HG03025 (cell line): ENCODE data around the gene FOXP3.

Source experiments
- ATAC-seq: cut with Tn5 transposase; IDR thresholded peaks from one replicate; pipeline ENCODE4 v1.9.1; 2021; ENCODE audit warnings: mild to moderate bottlenecking, moderate library complexity; ENCODE audit not compliant: unreplicated experiment, low FRiP score

The FOXP3 gene

DNA sequence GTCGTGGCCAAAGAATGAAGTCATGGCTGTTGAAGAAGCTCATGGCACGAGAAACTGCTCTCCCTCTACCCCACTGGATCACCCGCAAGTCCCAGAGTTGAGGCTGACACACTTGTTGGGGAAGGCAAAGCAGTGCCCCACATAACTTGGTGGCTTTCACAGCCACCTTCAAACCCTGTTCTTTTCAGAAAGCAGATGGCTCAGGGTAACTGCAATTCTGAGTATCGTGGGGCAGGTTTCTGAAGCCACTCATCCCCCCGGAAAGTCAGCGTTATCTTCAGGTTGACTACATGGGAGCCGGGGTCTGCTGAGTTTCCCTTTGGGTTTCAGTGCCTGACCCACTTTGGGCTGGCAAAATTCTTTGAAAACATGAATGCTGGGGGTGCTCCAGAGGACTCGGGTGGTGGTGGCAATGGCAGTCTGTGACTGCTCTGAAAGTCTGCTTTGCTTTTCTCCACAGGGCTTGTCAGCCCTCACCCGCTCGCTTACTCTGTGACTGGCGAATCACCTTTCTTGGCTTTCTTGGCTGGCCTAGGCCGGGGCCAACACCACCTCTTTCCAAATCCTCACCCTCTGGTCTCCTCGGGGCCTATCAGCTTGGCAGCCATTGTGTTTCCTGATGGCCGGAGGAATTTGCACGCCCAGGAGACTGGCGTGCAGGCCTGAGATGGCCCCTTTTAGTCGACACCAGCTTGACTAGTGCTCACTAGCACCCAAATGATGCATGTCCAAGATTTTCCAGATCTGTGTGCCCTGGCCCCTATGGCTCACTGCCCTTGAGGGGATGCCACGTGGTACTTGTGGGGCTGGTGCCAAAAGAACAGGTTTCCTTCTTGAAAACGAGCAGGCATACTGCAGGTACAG lies 12.4 kb upstream of the FOXP3 start:
- ATAC-seq, result no peak

DNA sequence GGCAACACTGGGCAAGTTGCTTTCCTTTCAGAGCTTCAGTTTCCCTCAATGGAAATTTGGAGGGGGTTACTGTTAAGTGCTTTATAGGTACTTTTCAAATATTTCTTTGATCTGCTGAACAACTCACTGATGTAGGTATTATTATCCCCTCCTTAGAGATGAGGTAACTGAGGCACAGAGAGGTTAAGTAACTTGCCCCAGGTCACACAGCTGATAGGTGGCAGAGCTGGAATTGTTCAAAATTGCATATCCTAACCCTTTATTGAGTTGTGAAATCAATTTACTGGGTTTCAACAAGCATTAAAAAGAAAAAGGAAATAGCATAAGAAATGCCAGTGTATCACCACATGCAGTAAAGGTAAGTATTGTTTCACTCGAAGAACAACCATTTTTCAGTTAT lies 11.7 kb upstream of the FOXP3 start:
- no peak for ATAC-seq

DNA sequence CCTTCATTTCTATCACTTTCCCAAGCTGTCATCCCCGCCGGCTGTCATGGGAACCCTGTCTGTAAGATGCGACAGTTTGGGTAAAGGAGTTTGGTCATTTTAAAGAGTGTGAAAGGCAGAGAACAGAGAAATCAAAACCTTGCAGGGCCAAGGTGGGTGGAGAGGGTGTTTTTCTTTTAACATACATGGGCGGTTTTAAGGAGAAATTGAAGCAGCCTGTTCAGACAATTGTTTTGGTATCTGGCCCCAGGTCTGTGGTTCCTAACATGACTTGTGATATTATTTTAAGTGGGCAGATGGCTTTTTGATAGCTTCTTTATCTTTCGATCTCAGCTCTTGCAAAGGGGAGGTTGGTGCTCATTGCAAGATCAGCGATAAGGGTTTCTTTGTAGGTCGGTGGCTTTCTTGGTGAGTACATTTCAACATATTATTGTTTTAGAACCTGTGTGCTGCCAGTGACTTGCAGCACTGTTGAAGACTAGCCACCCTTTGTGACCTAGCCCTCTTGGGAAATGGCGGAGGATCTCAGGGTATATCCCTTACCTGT lies 8.7 kb upstream of the FOXP3 start:
- no peak for ATAC-seq

DNA sequence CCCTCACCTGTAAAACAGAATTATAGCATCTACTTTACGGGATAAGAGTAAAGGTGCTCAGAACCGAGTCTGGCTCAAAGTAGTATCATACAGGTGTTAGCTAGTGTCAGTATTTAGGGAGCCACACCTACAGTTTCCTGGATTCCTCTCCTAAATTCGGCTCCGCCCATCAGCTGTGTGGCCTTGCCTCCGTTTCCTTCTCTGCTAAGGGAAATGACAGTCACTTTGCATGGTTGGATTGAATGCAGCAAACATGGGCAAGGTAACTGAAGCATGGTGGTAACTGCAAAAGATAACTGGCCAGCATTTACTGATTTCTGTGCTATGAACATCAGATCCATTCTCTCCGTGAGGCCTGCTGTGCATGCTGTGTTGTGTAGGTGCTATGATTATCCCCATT lies 7.9 kb upstream of the FOXP3 start:
- no peak for ATAC-seq

DNA sequence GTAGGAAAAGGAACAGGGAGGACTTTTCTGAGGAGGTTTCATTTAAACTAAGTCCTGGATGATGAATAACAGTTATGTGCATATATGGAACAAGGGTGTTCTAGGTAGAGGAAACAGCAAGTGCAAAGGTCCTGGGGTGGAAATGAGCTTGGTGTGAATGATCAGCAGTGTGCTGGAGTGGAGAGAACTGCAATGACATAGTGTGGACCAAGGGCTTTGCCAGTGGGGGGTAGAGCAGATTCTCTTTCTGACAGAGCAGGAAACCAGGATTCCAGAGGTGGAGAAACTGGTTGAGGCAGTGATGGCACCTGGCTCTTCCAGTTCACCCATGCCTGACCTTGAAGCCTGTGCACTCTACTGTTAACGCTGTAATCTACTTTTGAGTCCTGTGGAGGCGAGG lies 6.8 kb upstream of the FOXP3 start:
- ATAC-seq, result no peak

DNA sequence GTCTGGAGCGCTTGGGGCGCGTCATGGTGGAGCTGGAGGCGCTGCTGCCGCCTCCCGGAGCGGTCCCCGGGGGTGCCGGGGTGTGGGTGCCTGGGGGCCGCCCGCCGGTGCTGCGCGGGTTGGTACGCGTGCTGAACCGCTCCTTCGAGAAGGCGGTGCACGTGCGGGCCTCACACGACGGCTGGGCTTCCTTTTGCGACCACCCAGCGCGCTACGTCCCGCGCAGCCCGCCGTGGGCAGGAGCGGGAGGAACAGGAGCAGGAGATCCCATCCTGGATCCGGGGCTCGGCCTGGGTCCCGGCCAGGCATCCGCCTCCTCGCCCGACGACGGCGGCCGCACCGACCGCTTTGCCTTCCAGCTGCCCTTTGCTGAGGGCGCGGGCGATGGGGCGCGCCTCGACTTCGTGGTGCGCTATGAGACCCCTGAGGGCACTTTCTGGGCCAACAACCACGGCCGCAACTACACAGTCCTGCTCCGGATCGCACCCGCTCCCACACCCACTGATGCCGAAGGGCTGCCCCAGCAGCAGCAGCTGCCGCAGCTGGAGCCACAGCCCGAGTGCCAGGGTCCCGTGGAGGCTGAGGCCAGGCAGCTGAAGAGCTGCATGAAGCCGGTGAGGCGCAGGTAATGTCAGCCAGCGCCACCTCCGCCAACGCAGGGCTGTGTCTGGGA lies 5.9 kb upstream of the FOXP3 start:
- ATAC-seq, result no peak

DNA sequence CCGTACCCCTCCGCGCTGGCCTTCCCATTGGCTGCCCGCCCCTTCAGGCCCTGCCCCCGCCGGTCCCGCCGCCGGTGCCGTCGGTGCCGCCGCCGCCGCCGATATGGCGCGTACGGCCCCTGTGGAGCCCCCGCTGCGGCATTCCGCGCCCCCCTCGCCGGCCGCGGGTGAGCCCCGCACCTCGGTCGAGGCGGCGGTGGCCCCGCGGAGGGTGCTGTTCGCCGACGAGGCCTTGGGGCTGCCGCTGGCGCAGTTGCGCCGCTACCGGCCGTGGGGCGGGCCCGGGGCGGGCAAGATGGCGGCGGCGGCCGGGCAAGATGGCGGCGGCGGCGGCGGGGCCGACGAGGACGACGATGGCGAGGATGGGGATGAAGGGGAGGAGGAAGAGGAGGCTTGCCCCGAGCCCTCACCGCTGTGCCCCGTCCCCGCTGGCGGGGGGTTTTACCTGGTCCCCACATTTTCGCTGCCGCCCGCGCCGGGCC lies 5.3 kb upstream of the FOXP3 start, which contains the start of gene PPP1R3F:
Gene PPP1R3F, plus strand, starts transcription at position 27 of the 482 bp plus-strand sequence. Its CDS starts 77 bp downstream, at position 104.
- peak; percentile 7 for ATAC-seq

DNA sequence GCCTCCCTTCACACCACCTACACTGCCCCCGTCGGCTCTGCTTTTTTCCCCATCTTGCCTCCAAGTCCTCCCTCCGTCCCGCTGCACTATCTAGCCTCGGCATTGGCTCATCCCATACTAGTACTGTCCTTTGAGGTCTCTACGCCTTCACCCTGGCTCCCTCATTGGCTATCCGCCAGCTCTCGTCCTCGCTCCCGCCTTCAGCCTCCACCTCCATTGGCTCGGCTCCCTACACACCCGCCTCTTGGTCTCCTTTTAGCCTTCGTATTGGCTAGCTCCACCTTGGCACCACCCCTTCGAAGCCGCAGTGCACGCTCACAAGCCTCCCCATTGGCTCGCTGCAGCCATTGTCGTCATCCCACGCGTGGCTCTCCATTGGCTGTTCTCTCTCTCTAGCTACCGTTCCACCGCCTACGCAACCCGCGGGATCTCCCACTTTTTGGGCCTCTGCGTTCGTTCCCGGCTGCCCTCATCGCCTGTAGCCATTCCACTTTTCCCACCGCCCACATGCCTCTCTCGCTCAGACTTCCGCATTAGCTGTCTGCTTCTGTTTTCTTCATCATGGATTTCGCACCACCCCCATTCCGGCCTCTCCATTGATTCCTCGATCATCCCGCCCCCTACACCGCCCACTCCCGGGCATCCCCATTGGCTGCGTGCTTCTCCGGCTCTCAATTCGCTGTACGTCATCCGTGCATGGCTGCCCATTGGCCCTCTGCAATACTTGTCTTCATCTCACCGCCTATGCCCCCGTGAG lies 4.7 kb upstream of the FOXP3 start:
- ATAC-seq, result peak; percentile 84

DNA sequence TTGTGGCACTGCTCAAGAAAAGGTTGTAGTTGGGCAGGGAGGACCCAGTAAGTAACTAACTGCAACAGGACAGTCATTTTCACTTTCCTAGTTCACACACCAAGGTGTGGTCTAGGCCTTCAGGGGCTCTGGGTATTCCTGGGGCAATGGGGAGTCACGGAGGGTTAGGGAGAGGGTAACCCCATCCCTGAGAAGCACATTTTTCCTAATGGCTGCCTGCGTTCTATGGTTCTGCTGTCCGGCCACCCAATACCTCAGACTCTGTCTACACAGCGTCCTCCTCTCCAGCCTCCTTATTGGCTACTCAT lies 4.1 kb upstream of the FOXP3 start:
- ATAC-seq, result no peak

DNA sequence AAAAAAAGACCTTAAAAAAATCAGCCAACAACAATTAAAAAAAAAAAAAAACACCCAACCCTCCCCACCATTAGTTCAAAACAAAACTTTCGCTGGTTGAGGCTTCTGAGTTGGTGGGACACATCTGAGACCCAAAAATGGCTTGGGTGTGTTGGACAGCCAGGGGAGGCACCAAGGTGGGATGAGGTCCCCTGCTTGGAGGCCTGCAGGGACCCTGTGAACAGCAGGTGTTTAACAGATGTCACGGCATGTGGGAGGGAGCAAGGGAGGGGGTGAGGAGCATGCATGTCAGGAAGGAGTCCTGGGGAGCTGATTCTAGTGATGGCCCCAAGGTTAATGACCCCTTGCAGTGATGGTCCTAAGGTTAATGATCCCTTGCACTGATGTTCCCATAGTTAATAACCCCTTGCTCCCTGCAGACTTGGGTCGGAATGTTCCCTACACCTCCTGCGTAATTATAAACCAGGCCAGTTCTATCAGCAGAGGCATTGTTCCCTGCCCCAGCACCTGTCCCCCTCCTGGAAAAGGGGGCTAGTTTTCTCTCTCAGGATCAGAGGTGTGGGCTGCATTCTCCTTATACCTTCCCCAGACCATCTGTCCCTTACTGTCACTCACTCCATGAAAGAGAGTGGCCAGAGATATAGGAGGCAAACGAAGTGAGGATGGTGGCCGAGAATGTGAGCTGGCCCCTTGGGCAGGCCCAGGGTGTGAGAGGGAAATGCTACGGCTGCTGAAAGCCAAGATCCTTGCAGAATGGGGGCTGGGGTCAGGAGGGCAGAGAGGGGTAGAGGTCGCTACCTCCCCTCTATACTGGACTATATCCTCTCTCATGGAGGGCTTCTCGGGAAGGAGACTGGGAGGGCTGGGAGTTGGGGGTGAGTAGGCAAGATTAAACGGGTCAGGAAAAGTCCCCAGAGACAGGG lies 2.3 kb upstream of the FOXP3 start:
- no peak for ATAC-seq

DNA sequence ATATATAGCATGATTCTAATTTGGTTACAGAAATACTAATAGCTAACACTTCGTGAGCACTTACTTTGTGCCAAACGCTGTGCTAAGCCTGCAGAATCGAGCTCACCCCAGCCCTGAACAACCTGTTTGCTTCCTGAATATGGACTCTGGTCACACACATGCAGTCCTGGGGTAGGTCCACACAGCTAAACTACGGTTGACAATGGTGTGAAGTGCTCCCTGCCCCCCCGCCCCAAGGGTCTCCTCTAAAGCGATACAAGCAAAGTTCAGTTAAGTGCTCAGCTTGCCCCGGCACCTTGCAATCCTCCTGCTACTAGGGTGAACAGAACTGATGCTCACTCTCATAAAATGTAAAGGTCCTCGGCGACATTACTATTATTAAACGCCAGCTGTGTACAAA lies 879 bp downstream of the FOXP3 start:
- ATAC-seq, result no peak

DNA sequence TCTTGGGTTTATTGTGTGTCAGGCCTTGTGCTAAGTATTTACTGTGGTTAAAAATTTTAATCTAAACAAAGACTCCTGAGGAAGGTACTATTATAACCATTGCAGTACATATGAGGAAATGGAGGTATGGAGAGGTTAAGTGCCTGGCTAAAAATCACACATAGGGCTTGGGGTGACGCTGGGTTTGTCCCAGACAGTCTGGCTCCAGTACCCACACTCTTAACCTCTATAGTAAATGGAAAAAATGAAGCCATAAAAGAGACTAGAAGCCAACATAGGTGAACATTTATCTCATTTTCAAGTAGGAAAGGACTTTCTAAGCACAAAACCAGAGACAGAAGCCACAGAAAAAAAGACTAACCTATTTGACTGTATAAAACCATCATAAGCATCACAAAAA lies 1.9 kb downstream of the FOXP3 start:
- ATAC-seq, result no peak

DNA sequence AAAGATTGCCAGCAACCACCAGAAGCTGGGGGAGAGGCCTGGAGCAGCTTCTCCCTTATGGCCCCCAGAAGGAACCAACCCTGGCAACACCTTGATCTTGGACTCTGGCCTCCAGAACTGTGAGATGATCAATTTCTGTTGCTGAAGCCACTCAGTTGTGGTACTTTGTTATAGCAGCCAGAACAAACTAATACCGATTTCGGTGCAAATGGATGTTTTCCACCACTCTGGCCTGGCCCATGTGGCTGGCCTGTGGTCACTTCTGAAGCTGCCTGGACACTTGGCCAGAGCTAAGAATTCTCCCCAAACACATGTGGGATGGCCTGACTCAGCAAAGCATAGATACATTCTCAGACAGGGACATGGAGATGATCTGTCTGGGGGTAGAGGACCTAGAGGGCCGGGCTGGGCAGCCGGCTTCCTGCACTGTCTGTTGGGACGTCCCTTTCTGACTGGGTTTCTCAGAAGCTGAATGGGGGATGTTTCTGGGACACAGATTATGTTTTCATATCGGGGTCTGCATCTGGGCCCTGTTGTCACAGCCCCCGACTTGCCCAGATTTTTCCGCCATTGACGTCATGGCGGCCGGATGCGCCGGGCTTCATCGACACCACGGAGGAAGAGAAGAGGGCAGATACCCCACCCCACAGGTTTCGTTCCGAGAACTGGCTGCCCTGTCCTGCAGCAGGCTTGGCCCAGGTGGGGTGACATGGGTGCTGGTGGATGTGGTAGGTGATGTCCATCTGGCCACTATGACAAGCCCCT lies 4.1 kb downstream of the FOXP3 start:
- no peak for ATAC-seq

DNA sequence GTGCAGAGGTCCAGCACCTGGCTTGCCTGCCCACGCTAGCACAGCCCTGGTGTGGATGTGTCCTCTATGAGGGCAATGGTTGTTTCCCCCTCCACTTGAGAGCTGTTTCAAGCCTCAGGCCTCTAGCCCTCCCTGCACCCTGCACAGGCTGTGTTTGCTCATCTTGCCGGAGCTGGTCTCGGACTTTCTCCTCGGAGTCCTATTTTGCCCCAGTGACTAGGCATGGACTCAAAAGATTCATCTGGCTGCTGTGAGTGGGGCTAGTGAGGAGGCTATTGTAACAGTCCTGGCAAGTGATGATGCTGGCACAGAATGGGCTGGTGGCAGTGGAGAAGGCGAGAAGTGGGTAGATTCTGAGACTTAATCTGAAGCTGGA lies 5.8 kb downstream of the FOXP3 start:
- ATAC-seq, result no peak

DNA sequence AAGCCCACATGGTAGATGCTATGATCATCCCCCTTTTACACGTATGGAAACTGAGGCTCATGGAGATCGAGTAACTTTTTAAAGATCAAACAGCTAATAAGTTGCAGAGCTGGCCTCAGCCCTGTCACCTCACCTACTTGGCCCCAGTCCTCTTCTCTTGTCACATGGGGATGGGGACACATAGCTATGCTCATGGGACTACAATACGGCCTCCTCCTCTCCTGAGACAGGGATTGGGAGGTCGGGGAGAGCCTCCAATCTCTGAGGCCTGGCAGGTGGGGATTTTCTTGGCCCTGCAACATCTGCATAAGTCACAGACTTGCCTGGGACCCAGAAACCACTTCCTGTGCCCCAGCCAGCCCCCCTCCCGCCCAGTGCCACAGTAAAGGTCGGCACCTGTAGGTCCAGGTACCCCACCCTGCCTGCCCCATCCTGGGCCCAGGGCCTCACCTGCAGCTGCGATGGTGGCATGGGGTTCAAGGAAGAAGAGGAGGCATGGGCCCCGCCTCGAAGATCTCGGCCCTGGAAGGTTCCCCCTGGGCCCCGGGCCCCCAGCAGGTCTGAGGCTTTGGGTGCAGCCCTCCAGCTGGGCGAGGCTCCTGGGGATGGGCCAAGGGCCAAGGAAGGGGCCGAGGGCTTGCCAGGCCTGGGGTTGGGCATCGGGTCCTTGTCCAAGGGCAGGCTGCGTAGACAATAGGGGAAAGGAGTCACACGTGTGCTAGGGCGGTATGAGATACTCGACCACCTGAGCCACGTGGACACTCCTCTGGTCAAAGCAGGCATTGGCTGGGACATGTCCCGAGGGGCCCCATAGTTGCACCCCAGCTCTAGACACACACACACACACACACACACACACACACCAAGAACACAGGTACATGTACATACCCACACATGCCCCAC lies 6.4 kb downstream of the FOXP3 start:
- ATAC-seq, result no peak

DNA sequence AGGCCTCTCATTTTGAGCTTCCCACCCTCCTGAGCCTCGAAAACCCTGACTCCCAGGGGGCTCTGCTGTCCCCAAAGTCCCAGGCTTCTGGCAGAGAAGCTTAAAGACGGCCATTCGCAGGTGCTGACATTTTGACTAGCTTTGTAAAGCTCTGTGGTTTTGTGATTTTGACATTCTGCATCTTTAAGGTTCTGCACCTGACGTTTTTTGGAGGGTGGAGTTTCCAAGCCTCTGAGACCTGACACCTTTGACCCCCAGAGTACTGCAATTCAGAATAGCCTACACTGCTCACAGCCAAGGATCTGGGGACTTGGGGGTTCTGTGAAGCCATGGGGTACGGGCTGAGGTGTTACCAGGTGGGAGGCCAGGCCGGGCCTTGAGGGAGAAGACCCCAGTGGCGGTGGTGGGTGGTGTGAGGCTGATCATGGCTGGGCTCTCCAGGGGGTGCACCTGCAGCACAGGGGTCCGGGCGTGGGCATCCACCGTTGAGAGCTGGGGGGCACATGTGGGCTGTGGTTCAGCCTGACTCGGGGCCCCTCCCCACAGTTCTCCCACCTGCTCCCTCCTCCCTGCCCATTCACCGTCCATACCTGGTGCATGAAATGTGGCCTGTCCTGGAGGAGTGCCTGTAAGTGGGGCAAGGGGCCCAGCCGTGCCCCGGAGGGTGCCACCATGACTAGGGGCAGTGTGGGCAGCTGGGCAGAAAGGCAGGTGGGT lies 7.3 kb downstream of the FOXP3 start:
- no peak for ATAC-seq

DNA sequence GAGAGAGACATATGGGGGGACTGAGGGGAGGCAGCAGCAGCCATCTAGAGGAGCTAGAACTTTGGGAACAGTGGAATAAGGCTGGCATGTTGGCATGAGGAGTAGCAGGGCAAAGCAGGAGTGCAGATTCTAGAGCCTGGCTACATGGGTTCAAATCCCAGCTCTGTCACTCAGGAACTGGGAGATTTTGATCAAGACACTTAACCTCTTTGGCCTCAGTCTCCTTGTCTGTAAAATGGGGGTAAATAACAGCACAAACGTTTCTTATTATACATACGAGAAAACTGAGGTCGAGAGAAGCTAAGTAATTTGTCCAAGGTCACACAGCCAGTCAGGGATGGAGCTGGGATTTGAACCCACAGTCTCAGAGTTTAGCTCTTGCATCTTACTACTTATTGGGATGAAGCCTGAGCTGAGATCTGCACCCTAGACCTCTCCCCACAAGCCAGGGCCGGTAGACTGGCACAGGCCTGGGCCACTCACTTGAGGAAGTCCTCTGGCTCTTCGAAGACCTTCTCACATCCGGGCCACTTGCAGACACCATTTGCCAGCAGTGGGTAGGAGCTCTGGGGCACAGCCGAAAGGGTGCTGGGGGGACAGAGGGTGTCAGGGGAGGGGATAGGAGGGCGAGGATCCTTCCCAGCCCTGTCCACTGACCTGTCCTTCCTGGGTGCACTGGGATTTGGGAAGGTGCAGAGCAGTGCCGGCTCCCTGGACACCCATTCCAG lies 8.1 kb downstream of the FOXP3 start:
- no peak for ATAC-seq
